Transverse colon (tissue), 4 donors: Measurements from ENCODE around the gene TMEM245. TPM values are rescaled to one million over a fixed set of nuclear protein-coding genes. Genes with fewer than 3 reads are reported as not detected.

Experiments used
- DNase-seq: peaks from one replicate; pipeline ENCODE4 v3.0.0-alpha.2; 2019
- H3K27ac ChIP-seq, 4 donors: fragments of 200-600 bp; sonication (generic); 2 replicates each; pipeline ENCODE4 v1.5.1; 2016 to 2018; ENCODE audit warnings: inconsistent platforms in 4 of 4
- H3K27me3 ChIP-seq: fragments of 200-600 bp; sonication (generic); 2 replicates; pipeline ENCODE4 v1.5.1; 2017; ENCODE audit warnings: inconsistent platforms
- H3K36me3 ChIP-seq, 4 donors: fragments of 200-600 bp; sonication (generic); 2 replicates each; pipeline ENCODE4 v1.5.1; 2017 to 2019; ENCODE audit warnings: inconsistent platforms in 4 of 4
- H3K4me1 ChIP-seq, 4 donors: fragments of 200-600 bp; sonication (generic); 2 replicates each; pipeline ENCODE4 v1.5.1; 2017 to 2020; ENCODE audit warnings: inconsistent platforms in 4 of 4
- H3K4me3 ChIP-seq, 4 donors: fragments of 200-600 bp; sonication (generic); 1 replicate in 1 of 4; 2 replicates in 3 of 4; pipeline versions ENCODE4 v1.5.1 to v1.6.1; 2017 to 2019; ENCODE audit warnings: inconsistent platforms in 4 of 4
- H3K9me3 ChIP-seq, 2 donors: fragments of 200-600 bp; sonication (generic); 2 replicates each; pipeline ENCODE4 v1.5.1; 2017 to 2019; ENCODE audit warnings: inconsistent platforms in 2 of 2
- CTCF ChIP-seq, 5 experiments: fragments of 200-600 bp in 3 of 5; fragments of 450-650 bp in 2 of 5; sonication (generic) in 3 of 5; IDR thresholded peaks; 1 replicate in 2 of 5; 2 replicates in 3 of 5; pipeline ENCODE4 v1.5.1; 2016 to 2017; ENCODE audit warnings: antibody characterized with exemption in 5 of 5, inconsistent platforms in 3 of 5, mild to moderate bottlenecking in 2 of 5, moderate library complexity in 1 of 5
- EP300 ChIP-seq: sonication (generic); formaldehyde crosslinking; IDR thresholded peaks from one replicate; pipeline ENCODE4 v1.6.1; 2017; ENCODE audit warnings: antibody characterized with exemption, low read depth
- POLR2A ChIP-seq: fragments of 450-650 bp; IDR thresholded peaks from one replicate; pipeline ENCODE4 v1.6.1; 2016; ENCODE audit warnings: antibody characterized with exemption, mild to moderate bottlenecking, moderate library complexity
- POLR2AphosphoS5 ChIP-seq, 3 donors: sonication (generic); formaldehyde crosslinking; IDR thresholded peaks; one replicate each; pipeline ENCODE4 v1.6.1; 2016; ENCODE audit warnings: antibody characterized with exemption in 3 of 3
- WGBS, 2 donors: methylation state at CpG; one replicate each; pipeline ENCODE4 v1.1.5; 2018; ENCODE audit warnings: low coverage in 1 of 2; 5-methylcytosine and 5-hydroxymethylcytosine counted together
- in situ Hi-C, 4 donors: fragments of 200-750 bp; cut with MboI; loops; one replicate each; pipeline versions ENCODE4 v1.15.0 to v1.15.1; 2017; ENCODE audit warnings: low sequenced_read_pairs in 3 of 4, low pct_ligation_motif_present in 1 of 4, low pct_unique_long_range_greater_than_20kb in 1 of 4
- intact Hi-C: fragments of 100-400 bp; cut with DNase I; formaldehyde crosslinking; loops from one replicate; pipeline ENCODE4 v1.15.1; 2023; ENCODE audit warnings: low total_unique reads
- total RNA-seq, 4 donors: library from RNA; depleted of rRNA; stranded (reverse); fragments of >200 nt; gene quantifications; one replicate each; pipeline ENCODE4 v1.1.0, GENCODE V29; 2016

TMEM245 gene
- total RNA-seq, 4 donors from 2014 or later, result 28.5 to 63.6 (median 58.7) TPM

GRCh38 chr9:109101810-109102209 lies 17.9 kb downstream of the TMEM245 start:
- WGBS, 2 donors, result 21 to 23% methylated on average over 3 of the region's 3 CpGs
- peaks cover 4 to 64% (median 44%) of the 10 kb centered on the region in 4 donors for H3K4me1 ChIP-seq
- no peak overlapping the region for H3K4me3 ChIP-seq
- intact Hi-C loops (no loop called here), in situ Hi-C loops (no loop called here)
- H3K27ac ChIP-seq, result peak overlapping the region; percentile 47 to 72 (median 58)
- DNase-seq, result no peak
- no peak for TF ChIP-seq POLR2A
- no peak for TF ChIP-seq POLR2AphosphoS5 (IDR thresholded peaks at IDR 0.05)
- no peak for TF ChIP-seq CTCF (IDR thresholded peaks at IDR 0.05)
- peaks cover 0 to 6% of the 10 kb centered on the region in 2 donors for H3K9me3 ChIP-seq
- peaks cover 0 to 26% (median 0%) of the 10 kb centered on the region in 4 donors for H3K36me3 ChIP-seq
- no peaks in the 10 kb centered on the region for H3K27me3 ChIP-seq

DNA sequence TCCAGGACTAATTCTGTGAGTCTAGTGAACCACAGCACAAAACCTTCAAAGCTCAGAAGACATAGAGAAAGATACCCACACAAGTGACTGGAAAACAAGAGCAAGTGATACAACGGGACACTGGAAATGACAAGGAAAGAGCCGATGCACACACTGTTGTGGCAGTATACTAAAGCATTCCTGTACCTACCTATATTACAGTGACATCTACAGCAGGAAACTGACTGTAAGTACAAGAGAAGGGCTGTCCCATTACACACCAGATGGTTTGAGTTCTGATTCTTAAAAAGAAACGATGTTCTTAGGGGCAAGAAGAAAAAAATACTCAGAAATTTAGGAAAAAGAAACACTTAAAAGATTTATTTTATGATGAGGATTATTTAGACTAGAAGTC lies 18.5 kb downstream of the TMEM245 start:
- no peak for TF ChIP-seq EP300
- TF ChIP-seq POLR2AphosphoS5 (IDR thresholded peaks at IDR 0.05), result no peak
- TF ChIP-seq POLR2A, result no peak
- TF ChIP-seq CTCF (IDR thresholded peaks at IDR 0.05), result no peak
- H3K27ac ChIP-seq, result peak overlapping the region; percentile 47 to 72 (median 58)
- no peaks in the 10 kb centered on the region for H3K27me3 ChIP-seq
- H3K4me1 ChIP-seq, result peaks cover 0 to 61% (median 42%) of the 10 kb centered on the region in 4 donors
- peaks cover 0 to 26% (median 0%) of the 10 kb centered on the region in 4 donors for H3K36me3 ChIP-seq
- H3K9me3 ChIP-seq, result peaks cover 0 to 6% of the 10 kb centered on the region in 2 donors
- in situ Hi-C loops, result no loop called here
- H3K4me3 ChIP-seq, result no peak overlapping the region
- 50 to 55% methylated on average over 2 to 3 of the region's 3 CpGs for WGBS, 2 donors
- intact Hi-C loops, result no loop called here
- DNase-seq, result no peak

DNA sequence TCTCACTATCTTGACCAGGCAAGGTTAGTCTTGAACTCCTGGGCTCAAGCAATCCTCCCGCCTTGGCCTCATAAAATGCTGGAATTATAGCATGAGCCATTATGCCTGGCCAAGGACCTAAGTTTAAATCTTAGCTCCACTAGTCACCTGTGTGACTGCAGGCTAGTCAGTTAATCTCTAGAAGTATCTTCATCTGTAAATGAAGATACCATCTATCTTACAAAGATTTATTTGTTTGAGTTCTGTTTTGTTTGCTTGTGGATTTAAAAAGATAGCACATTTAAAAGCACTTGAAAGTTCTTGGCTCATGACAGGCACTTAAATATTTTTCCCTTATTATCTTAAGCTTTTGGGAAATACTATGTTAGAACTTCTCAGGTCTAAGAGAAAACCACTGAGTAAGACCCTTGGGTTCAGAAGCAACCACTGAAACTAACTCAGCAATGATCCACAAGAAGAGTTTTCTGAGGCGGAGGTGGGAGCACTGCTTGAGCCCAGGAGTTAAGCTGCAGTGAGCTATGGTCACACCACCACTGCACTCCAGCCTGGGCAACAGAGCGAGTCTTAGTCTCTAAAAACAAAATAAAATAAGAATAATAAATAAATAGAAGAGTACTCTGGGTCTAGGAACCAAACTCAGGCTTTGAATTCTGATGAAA lies 19.1 kb downstream of the TMEM245 start:
- 80% methylated on average over 2 to 3 of the region's 3 CpGs for WGBS, 2 donors
- peak overlapping the region; percentile 47 to 72 (median 58) for H3K27ac ChIP-seq
- TF ChIP-seq EP300 (no peak), POLR2AphosphoS5 (IDR thresholded peaks at IDR 0.05) (no peak), CTCF (IDR thresholded peaks at IDR 0.05) (no peak), POLR2A (no peak)

GRCh38 chr9:109098960-109099308 lies 20.8 kb downstream of the TMEM245 start:
- Histone ChIP-seq H3K36me3 (peaks cover 0 to 11% (median 0%) of the 10 kb centered on the region in 4 donors), H3K4me1 (peaks cover 0 to 73% (median 45%) of the 10 kb centered on the region in 4 donors), H3K27ac (peak overlapping the region; percentile 56 to 72 (median 69)), H3K27me3 (no peaks in the 10 kb centered on the region), H3K9me3 (peaks cover 0 to 6% of the 10 kb centered on the region in 2 donors), H3K4me3 (no peak overlapping the region)
- DNase-seq, result no peak
- in situ Hi-C loops (no loop called here), intact Hi-C loops (no loop called here)
- TF ChIP-seq EP300 (peak; percentile 6), CTCF (IDR thresholded peaks at IDR 0.05) (no peak)
- WGBS, 2 donors, result 74% methylated on average over 2 of the region's 2 CpGs; no CpG with 5 or more reads in 1 of the 2 donors

More for the DNA sequence above, 19.1 kb downstream of the TMEM245 start:
- peaks cover 0 to 6% of the 10 kb centered on the region in 2 donors for H3K9me3 ChIP-seq
- peaks cover 0 to 63% (median 43%) of the 10 kb centered on the region in 4 donors for H3K4me1 ChIP-seq
- H3K27me3 ChIP-seq, result no peaks in the 10 kb centered on the region
- in situ Hi-C loops (no loop called here), intact Hi-C loops (no loop called here)
- peaks cover 0 to 23% (median 0%) of the 10 kb centered on the region in 4 donors for H3K36me3 ChIP-seq
- DNase-seq, result no peak
- no peak overlapping the region for H3K4me3 ChIP-seq
